CD14-positive monocyte (primary cell): ENCODE measurements around the gene SPSB4. TPM values are rescaled to one million over a fixed set of nuclear protein-coding genes. Genes with fewer than 3 reads are reported as not detected.
A peak's percentile ranks its signal among the peaks of the same experiment; 100 is the strongest.

Experiments
- DNase-seq, 3 donors: peaks; one replicate each; pipeline ENCODE4 v3.0.0-alpha.2; 2011 to 2022
- H2AFZ ChIP-seq: 2 replicates; pipeline ENCODE4 v1.6.0; 2012; ENCODE audit warnings: mild to moderate bottlenecking, low read depth, low read length, inconsistent platforms; ENCODE audit not compliant: insufficient read depth, poor library complexity, severe bottlenecking
- H3K27ac ChIP-seq, 2 donors: 1 replicate in 1 of 2; 2 replicates in 1 of 2; pipeline ENCODE4 v1.5.1; 2012 to 2013; ENCODE audit warnings: low read length in 2 of 2, control low read depth in 1 of 2, inconsistent platforms in 1 of 2, low read depth in 1 of 2, mild to moderate bottlenecking in 1 of 2
- H3K27me3 ChIP-seq, 2 donors: one replicate each; pipeline versions ENCODE4 v1.6.0 to v1.6.1; 2011 to 2013; ENCODE audit warnings: low read length in 2 of 2; ENCODE audit not compliant: control insufficient read depth in 2 of 2, insufficient read depth in 2 of 2
- H3K36me3 ChIP-seq, 2 donors: replicated peaks in 1 of 2; 1 replicate in 1 of 2; 2 replicates in 1 of 2; pipeline versions ENCODE4 v1.5.1 to v1.6.1; 2012 to 2013; ENCODE audit warnings: low read length in 2 of 2, control low read depth in 1 of 2, inconsistent platforms in 1 of 2, mild to moderate bottlenecking in 1 of 2; ENCODE audit not compliant: insufficient read depth in 2 of 2, control insufficient read depth in 1 of 2
- H3K4me1 ChIP-seq, 2 donors: 1 replicate in 1 of 2; 2 replicates in 1 of 2; pipeline versions ENCODE4 v1.5.1 to v1.6.1; 2012 to 2013; ENCODE audit warnings: low read length in 2 of 2, control low read depth in 1 of 2, inconsistent platforms in 1 of 2, mild to moderate bottlenecking in 1 of 2, moderate library complexity in 1 of 2; ENCODE audit not compliant: insufficient read depth in 2 of 2, control insufficient read depth in 1 of 2
- H3K4me2 ChIP-seq: replicated peaks from 2 replicates; pipeline ENCODE3; 2012; ENCODE audit warnings: low read length, moderate library complexity, mild to moderate bottlenecking; ENCODE audit not compliant: poor library complexity, severe bottlenecking; ENCODE audit errors: extremely low read depth
- H3K4me3 ChIP-seq, 3 experiments: fragments of 200-600 bp in 1 of 3; sonication (generic) in 1 of 3; replicated peaks in 1 of 3; 1 replicate in 2 of 3; 2 replicates in 1 of 3; pipeline ENCODE4 v1.5.1; 2011 to 2013; ENCODE audit warnings: low read length in 3 of 3, mild to moderate bottlenecking in 3 of 3, control low read depth in 2 of 3, low read depth in 2 of 3, inconsistent platforms in 1 of 3, moderate library complexity in 1 of 3
- H3K79me2 ChIP-seq: 2 replicates; pipeline ENCODE4 v1.6.0; 2012; ENCODE audit warnings: mild to moderate bottlenecking, control low read depth, inconsistent platforms, low read length, moderate library complexity; ENCODE audit not compliant: insufficient read depth
- H3K9ac ChIP-seq: 2 replicates; pipeline ENCODE4 v1.6.0; 2017; ENCODE audit warnings: low read length, mild to moderate bottlenecking; ENCODE audit not compliant: insufficient read depth, poor library complexity, severe bottlenecking
- H3K9me3 ChIP-seq, 2 donors: replicated peaks in 1 of 2; 1 replicate in 1 of 2; 2 replicates in 1 of 2; pipeline versions ENCODE4 v1.5.1 to v1.6.1; 2012 to 2013; ENCODE audit warnings: low read length in 2 of 2, control low read depth in 1 of 2; ENCODE audit not compliant: control insufficient read depth in 1 of 2, insufficient read depth in 1 of 2
- H4K20me1 ChIP-seq: 2 replicates; pipeline ENCODE4 v1.6.0; 2012; ENCODE audit warnings: mild to moderate bottlenecking, low read length, control low read depth, moderate library complexity; ENCODE audit not compliant: insufficient read depth
- H3K27ac Mint-ChIP-seq, 7 donors: one replicate each; pipeline ENCODE4 v1.8.0; 2020; ENCODE audit warnings: mild to moderate bottlenecking in 7 of 7, mixed read lengths in 7 of 7, moderate library complexity in 6 of 7, inconsistent platforms in 2 of 7
- H3K27me3 Mint-ChIP-seq, 3 donors: one replicate each; pipeline ENCODE4 v1.8.0; 2021 to 2022; ENCODE audit warnings: low read depth in 3 of 3, mild to moderate bottlenecking in 3 of 3, mixed read lengths in 3 of 3, moderate library complexity in 3 of 3, inconsistent platforms in 1 of 3
- H3K36me3 Mint-ChIP-seq, 2 donors: one replicate each; pipeline ENCODE4 v1.8.0; 2020; ENCODE audit warnings: mixed read lengths in 2 of 2, inconsistent platforms in 1 of 2, mild to moderate bottlenecking in 1 of 2
- H3K4me1 Mint-ChIP-seq: one replicate; pipeline ENCODE4 v1.8.0; 2020; ENCODE audit warnings: mild to moderate bottlenecking, mixed read lengths
- H3K4me3 Mint-ChIP-seq, 2 donors: one replicate each; pipeline ENCODE4 v1.8.0; 2020; ENCODE audit warnings: mild to moderate bottlenecking in 2 of 2, mixed read lengths in 2 of 2, moderate library complexity in 1 of 2
- H3K9me3 Mint-ChIP-seq, 7 donors: one replicate each; pipeline ENCODE4 v1.8.0; 2020 to 2022; ENCODE audit warnings: mixed read lengths in 7 of 7, mild to moderate bottlenecking in 6 of 7, moderate library complexity in 6 of 7, inconsistent platforms in 2 of 7
- CTCF ChIP-seq: fragments of 200-600 bp; IDR thresholded peaks from one replicate; pipeline ENCODE4 v1.8.0; 2022; ENCODE audit warnings: antibody characterized with exemption, mild to moderate bottlenecking
- WGBS: methylation state at CpG from one replicate; pipeline ENCODE4 v1.1.5; 2013; ENCODE audit warnings: missing lambda C conversion rate; ENCODE audit not compliant: insufficient coverage; 5-methylcytosine and 5-hydroxymethylcytosine counted together
- intact Hi-C, 2 donors: fragments of 100-400 bp; cut with micrococcal nuclease; formaldehyde crosslinking; loops; one replicate each; pipeline versions ENCODE4 v1.15.0 to v1.15.1; 2023
- polyA plus RNA-seq, 3 donors: library from polyadenylated mRNA; depleted of rRNA in 1 of 3; unstranded in 2 of 3; stranded (reverse) in 1 of 3; fragments of 300-500 nt in 2 of 3; fragments of >200 nt in 1 of 3; fragmentation: Illumina TruSeq in 2 of 3; gene quantifications; 1 replicate in 2 of 3; 2 replicates in 1 of 3; pipeline ENCODE4 v1.2.3, GENCODE V29; 2012 to 2021

SPSB4 gene
- polyA plus RNA-seq, 3 donors, result not detected

- H3K4me2 ChIP-seq, result no peak overlapping the region
- no peak overlapping the region for H2AFZ ChIP-seq
- 92% methylated on average over 2 of the region's 2 CpGs for WGBS
- no peak overlapping the region for H3K9ac ChIP-seq
- peaks cover 3% of the 10 kb centered on the region for H3K4me1 Mint-ChIP-seq
- no peaks in the 10 kb centered on the region for H3K4me1 ChIP-seq
- no peaks in the 10 kb centered on the region for H3K36me3 Mint-ChIP-seq
- intact Hi-C loops, result no loop called here
- peaks cover 1 to 3% of the 10 kb centered on the region in 2 donors for H3K9me3 ChIP-seq
- H3K27me3 ChIP-seq, result peaks cover 5 to 8% of the 10 kb centered on the region in 2 donors
- TF ChIP-seq CTCF, result no peak
- no peak overlapping the region for H3K4me3 Mint-ChIP-seq
- H3K4me3 ChIP-seq, result no peak overlapping the region
- H3K79me2 ChIP-seq, result no peaks in the 10 kb centered on the region
- peaks cover 0 to 10% (median 4%) of the 10 kb centered on the region in 7 donors for H3K9me3 Mint-ChIP-seq
- H3K27ac Mint-ChIP-seq, result peak overlapping the region in 1 of 7 donors; percentile 20
- no peak overlapping the region for H3K27ac ChIP-seq
- peaks cover 13 to 23% (median 23%) of the 10 kb centered on the region in 3 donors for H3K27me3 Mint-ChIP-seq
- no peak for DNase-seq
- H3K36me3 ChIP-seq, result no peaks in the 10 kb centered on the region
- no peaks in the 10 kb centered on the region for H4K20me1 ChIP-seq
These were observed 7.8 kb downstream of the SPSB4 start for GRCh38 chr3:141058996-141059395.

GRCh38 chr3:141059816-141060215 lies 8.7 kb downstream of the SPSB4 start:
- no peak overlapping the region for H3K4me3 ChIP-seq
- TF ChIP-seq CTCF, result no peak
- Mint-ChIP-seq H3K27ac (no peak overlapping the region), H3K4me3 (no peak overlapping the region), H3K9me3 (peaks cover 0 to 10% (median 4%) of the 10 kb centered on the region in 7 donors), H3K36me3 (no peaks in the 10 kb centered on the region), H3K4me1 (peaks cover 5% of the 10 kb centered on the region), H3K27me3 (peaks cover 6 to 20% (median 15%) of the 10 kb centered on the region in 3 donors)
- H3K9me3 ChIP-seq, result peaks cover 0 to 3% of the 10 kb centered on the region in 2 donors
- no peaks in the 10 kb centered on the region for H3K4me1 ChIP-seq
- no peaks in the 10 kb centered on the region for H3K79me2 ChIP-seq
- no peaks in the 10 kb centered on the region for H3K36me3 ChIP-seq
- H3K9ac ChIP-seq, result no peak overlapping the region
- intact Hi-C loops, result no loop called here
- H4K20me1 ChIP-seq, result no peaks in the 10 kb centered on the region
- no peak overlapping the region for H2AFZ ChIP-seq
- no peak for DNase-seq
- H3K4me2 ChIP-seq, result no peak overlapping the region
- 100% methylated on average over 1 of the region's 2 CpGs for WGBS
- H3K27me3 ChIP-seq, result peaks cover 0 to 4% of the 10 kb centered on the region in 2 donors
- H3K27ac ChIP-seq, result no peak overlapping the region
